Prostate gland (tissue), 2 donors: ENCODE measurements around the gene TMC8.
A peak's percentile ranks its signal among the peaks of the same experiment; 100 is the strongest.

Experiments
- POLR2A ChIP-seq: fragments of 450-650 bp; IDR thresholded peaks from one replicate; pipeline ENCODE4 v1.6.1; 2016; ENCODE audit warnings: antibody characterized with exemption, mild to moderate bottlenecking
- TF ChIP-seq, protein P1 (sequence below), 4 experiments: fragments of 200-600 bp in 2 of 4; fragments of 450-650 bp in 2 of 4; sonication (generic) in 2 of 4; IDR thresholded peaks; 1 replicate in 3 of 4; 2 replicates in 1 of 4; pipeline ENCODE4 v1.5.1; 2016 to 2019; ENCODE audit warnings: antibody characterized with exemption in 4 of 4, mild to moderate bottlenecking in 2 of 4, moderate library complexity in 2 of 4

- TF ChIP-seq, protein P1, sequence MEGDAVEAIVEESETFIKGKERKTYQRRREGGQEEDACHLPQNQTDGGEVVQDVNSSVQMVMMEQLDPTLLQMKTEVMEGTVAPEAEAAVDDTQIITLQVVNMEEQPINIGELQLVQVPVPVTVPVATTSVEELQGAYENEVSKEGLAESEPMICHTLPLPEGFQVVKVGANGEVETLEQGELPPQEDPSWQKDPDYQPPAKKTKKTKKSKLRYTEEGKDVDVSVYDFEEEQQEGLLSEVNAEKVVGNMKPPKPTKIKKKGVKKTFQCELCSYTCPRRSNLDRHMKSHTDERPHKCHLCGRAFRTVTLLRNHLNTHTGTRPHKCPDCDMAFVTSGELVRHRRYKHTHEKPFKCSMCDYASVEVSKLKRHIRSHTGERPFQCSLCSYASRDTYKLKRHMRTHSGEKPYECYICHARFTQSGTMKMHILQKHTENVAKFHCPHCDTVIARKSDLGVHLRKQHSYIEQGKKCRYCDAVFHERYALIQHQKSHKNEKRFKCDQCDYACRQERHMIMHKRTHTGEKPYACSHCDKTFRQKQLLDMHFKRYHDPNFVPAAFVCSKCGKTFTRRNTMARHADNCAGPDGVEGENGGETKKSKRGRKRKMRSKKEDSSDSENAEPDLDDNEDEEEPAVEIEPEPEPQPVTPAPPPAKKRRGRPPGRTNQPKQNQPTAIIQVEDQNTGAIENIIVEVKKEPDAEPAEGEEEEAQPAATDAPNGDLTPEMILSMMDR (IDR thresholded peaks at IDR 0.05) = peak in 1 of 4 experiments; percentile 1
- TF ChIP-seq POLR2A = peak; percentile 6
Measured at GRCh38 chr17:78127888-78128550, 2.6 kb upstream of the TMC8 start.
